NCI-H1694 treated with DMSO at 0.1 percent for 48 hours (cell line): Measurements from ENCODE around the gene SPIB.
"Not testable (repeated sequence)": the region's sequence is repeated elsewhere in the genome, so short reads cannot be mapped to it uniquely, and the experiment has no call there.

Experiments
- DNase-seq: peaks from one replicate; lab custom pipeline; 2025; lab: John Stamatoyannopoulos, UW

SPIB gene

GRCh38 chr19:50439130-50439529, 20.4 kb downstream of the SPIB start:
- DNase-seq, result not testable (repeated sequence)

- DNase-seq, result no peak
Observed at GRCh38 chr19:50444059-50444458, 25.3 kb downstream of the SPIB start.

- no peak for DNase-seq
Observed at GRCh38 chr19:50447053-50447452, 28.3 kb downstream of the SPIB start.

- no peak for DNase-seq
Observed at GRCh38 chr19:50447750-50448149, 29.0 kb downstream of the SPIB start.

GRCh38 chr19:50449236-50449899, 30.6 kb downstream of the SPIB start:
- DNase-seq, result no peak

GRCh38 chr19:50450369-50451222, 31.9 kb downstream of the SPIB start:
- DNase-seq, result no peak

- DNase-seq, result no peak
Observed at GRCh38 chr19:50451223-50451534, 32.4 kb downstream of the SPIB start.

GRCh38 chr19:50453243-50453642, 34.5 kb downstream of the SPIB start:
- DNase-seq, result no peak

- no peak for DNase-seq
Observed at GRCh38 chr19:50455992-50456391, 37.3 kb downstream of the SPIB start.

GRCh38 chr19:50457300-50457699, 38.6 kb downstream of the SPIB start:
- DNase-seq, result no peak

- no peak for DNase-seq
Observed at GRCh38 chr19:50458396-50459066, 39.8 kb downstream of the SPIB start.

- no peak for DNase-seq
Observed at GRCh38 chr19:50459067-50459456, 40.3 kb downstream of the SPIB start.

- no peak for DNase-seq
Observed at GRCh38 chr19:50459638-50460037, 40.9 kb downstream of the SPIB start.

GRCh38 chr19:50460161-50460765, 41.5 kb downstream of the SPIB start:
- no peak for DNase-seq

GRCh38 chr19:50461066-50461875, 42.5 kb downstream of the SPIB start:
- DNase-seq, result peak; percentile 36

GRCh38 chr19:50462970-50463369, 44.2 kb downstream of the SPIB start:
- DNase-seq, result no peak

- DNase-seq, result no peak
Observed at GRCh38 chr19:50464348-50464747, 45.6 kb downstream of the SPIB start.

- no peak for DNase-seq
Observed at GRCh38 chr19:50465000-50465399, 46.3 kb downstream of the SPIB start.

GRCh38 chr19:50465986-50466705, 47.4 kb downstream of the SPIB start:
- no peak for DNase-seq

GRCh38 chr19:50466706-50467039, 47.9 kb downstream of the SPIB start:
- no peak for DNase-seq

GRCh38 chr19:50467566-50467965, 48.8 kb downstream of the SPIB start:
- DNase-seq, result no peak
